Measurements from ENCODE around the gene NBPF3. TPM values are rescaled to one million over a fixed set of nuclear protein-coding genes. Genes with fewer than 3 reads are reported as not detected.
"Not testable (repeated sequence)": the region's sequence is repeated elsewhere in the genome, so short reads cannot be mapped to it uniquely, and the experiment has no call there.

Gene NBPF3
- total RNA-seq, 1 donor: 13.6 TPM

DNA sequence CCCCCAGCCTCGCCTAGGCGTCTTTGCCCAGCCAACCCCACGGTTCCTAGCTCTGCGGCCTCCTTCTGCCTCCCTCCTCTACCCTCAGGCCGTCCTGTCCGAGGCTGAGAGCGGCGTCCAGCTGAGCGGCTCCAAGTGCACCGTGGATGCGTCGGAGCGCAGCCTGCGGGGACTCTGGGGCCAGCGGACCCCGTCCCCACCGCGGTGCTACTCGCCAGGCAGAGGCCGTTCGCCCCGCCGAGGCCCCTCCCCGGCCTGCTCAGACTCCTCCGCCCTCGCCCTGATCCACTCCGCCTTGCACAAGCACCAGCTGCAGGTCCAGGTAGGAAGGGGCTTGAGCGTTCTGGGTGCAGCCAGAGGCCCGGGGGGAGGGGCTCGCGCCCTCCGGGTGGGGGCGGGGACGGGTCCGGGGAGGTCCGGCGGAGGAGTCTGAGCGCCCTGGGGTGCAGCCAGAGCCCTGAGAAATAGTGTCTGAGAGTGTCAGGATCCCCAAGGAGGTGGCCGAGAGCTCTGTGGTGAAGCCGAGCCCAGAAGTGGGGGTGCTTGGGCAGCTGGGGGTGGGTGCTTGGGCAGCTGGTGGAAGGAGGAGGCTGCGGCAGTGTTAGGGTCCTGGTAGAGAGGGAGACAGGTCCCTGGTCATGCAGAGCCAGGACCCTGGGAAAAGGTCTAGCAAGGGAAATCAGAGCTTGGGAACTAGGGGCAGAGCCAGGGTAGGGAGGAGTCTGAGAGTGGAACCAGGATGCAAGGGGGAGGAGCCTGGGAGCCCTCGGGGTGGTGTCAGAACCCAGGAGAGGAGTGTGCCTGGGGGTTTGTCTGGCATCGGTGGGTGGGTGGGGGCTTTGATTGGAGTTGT is 3.2 kb upstream of the NBPF3 start:
- no peak overlapping the region for H3K4me3 ChIP-seq (ENCODE audit: low read depth, low read length)
- no peak for DNase-seq (ENCODE audit: low read depth)
- TF ChIP-seq, protein P1, sequence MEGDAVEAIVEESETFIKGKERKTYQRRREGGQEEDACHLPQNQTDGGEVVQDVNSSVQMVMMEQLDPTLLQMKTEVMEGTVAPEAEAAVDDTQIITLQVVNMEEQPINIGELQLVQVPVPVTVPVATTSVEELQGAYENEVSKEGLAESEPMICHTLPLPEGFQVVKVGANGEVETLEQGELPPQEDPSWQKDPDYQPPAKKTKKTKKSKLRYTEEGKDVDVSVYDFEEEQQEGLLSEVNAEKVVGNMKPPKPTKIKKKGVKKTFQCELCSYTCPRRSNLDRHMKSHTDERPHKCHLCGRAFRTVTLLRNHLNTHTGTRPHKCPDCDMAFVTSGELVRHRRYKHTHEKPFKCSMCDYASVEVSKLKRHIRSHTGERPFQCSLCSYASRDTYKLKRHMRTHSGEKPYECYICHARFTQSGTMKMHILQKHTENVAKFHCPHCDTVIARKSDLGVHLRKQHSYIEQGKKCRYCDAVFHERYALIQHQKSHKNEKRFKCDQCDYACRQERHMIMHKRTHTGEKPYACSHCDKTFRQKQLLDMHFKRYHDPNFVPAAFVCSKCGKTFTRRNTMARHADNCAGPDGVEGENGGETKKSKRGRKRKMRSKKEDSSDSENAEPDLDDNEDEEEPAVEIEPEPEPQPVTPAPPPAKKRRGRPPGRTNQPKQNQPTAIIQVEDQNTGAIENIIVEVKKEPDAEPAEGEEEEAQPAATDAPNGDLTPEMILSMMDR (IDR thresholded peaks at IDR 0.05; ENCODE audit: insufficient read depth, low read length): no peak

DNA sequence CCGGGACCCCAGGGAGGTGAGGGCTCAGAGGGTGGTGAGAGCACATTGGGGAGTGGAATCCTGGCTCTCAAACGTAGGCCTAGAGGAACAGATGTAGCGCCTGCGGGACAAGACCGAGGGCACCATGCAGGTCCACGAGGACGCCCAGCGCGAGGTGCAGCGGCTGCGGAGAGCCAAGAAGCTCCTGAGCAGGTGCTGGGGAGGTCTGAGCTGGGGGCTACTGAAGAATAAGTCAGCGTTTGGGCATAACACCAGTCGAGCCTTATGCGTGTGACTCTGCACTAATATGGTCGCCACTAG is 2.6 kb upstream of the NBPF3 start:
- H3K4me3 ChIP-seq (ENCODE audit: low read depth, low read length): no peak overlapping the region
- TF ChIP-seq, protein P1 (IDR thresholded peaks at IDR 0.05; ENCODE audit: insufficient read depth, low read length): no peak
- DNase-seq (ENCODE audit: low read depth): no peak

DNA sequence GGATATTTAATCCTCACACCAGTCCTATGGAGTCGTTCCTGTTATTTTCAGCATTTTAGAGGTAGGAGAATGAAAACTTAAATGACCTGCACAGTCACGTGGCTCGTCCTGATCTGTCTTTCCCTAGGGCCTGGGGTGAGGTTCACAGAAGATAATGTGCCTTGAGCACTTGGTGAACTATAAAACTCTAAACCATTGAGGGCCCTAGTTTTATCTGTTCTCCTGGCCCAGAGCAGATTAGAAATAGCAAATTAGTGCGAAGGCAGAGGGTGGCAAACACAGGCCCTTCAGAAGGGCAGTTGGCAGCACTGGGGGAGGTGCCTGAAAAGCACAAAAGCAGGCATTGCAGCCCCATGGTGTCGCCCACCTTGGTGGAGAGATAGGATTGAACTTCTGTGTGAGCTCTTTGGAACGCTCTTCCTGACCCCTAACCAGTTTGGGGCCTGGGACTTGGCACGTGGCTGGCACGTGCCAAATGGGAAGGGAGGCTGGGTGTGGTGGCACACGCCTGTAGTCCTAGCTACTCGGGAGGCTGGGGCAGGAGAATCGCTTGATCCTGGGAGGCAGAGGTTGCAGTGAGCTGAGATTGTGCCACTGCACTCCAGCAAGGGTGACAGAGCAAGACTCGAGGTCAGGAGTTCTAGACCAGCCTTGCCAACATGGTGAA is 1.2 kb upstream of the NBPF3 start:
- not testable (repeated sequence) for H3K4me3 ChIP-seq (ENCODE audit: low read depth, low read length); DNase-seq (ENCODE audit: low read depth)

DNA sequence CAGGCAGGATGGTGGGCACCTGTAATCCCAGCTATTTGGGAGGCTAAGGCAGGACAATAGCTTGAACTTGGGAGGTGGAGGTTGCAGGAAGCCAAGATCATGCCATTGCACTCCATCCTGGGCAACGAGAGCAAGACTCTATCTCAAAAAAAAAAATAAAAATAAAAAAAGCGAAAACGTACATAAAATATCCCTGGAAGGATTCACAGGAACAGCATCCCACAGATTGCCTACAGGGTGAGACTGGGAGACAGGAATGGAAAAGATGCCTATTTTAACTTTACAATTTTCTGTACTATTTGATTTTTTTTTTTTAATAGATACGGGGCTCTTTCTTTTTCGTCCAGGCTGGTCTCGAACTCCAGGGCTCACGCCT is 604 bp upstream of the NBPF3 start:
- TF ChIP-seq, protein P1 (IDR thresholded peaks at IDR 0.05; ENCODE audit: insufficient read depth, low read length): no peak
- peak overlapping the region; percentile 85 for H3K4me3 ChIP-seq (ENCODE audit: low read depth, low read length)
- no peak for DNase-seq (ENCODE audit: low read depth)

DNA sequence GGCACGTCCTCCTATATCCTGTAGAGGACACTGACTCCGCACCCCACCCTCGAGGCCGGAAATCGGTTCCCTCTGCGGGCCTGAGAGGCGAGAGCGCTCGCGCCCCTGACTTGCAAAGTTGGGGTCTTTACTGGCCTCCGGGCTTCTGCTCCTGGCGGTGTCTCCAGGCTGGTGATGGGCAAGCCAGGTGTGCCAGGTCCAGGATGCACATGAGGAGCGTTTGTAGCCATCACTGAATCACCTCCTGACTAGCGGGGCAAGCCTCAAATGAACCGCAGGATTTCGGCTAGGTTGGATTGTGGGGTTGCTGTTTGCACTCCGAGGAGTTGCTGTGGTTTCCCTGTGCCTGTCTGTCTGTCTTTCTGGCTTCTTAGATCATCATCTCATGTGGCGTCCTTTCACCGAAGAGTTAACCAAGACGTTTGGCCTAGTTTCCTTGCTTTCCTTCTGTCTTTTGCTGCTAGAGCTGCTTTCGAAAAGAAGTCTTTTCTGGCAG is 741 bp downstream of the NBPF3 start:
- DNase-seq (ENCODE audit: low read depth): peak; percentile 16
- H3K4me3 ChIP-seq (ENCODE audit: low read depth, low read length): peak overlapping the region; percentile 85

DNA sequence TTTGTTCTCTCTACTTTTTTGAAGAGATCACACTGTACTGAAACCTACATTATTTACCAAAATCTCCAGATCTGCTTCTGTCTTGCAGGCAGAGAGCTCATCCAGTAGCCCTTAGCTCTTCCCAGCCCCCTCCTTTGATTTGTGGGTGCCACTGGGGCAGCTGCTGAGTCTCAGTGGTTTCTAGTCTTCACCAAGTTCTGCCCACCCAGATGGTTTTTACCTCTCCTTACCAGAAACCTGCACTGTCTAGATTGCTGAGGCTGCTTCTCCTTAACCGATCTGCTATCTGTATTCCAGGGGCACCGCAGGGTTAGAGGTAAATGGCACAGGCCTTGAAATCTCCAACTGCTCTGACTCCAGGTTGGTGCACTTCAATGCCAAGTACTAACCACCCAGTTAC is 6.7 kb downstream of the NBPF3 start:
- DNase-seq (ENCODE audit: low read depth): not testable (repeated sequence)

DNA sequence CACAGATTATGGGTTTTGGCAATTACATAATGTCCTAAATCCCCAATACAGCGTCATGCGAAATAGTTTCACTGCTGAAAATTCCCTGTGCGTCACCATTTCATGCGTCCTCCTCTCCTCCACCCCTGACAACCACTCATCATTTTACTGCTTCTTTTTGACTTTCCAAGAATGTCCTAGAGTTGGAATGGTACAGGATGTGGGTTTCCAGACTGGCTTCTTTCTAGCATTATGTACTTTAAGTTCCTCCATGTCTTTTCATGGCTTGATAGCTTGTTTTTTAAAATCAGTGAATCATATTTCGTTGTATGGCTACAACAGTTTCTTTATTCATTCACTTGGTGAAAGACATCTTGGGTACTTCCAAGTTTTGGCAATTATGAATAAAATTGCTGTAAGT is 7.4 kb downstream of the NBPF3 start:
- no peak overlapping the region for H3K4me3 ChIP-seq (ENCODE audit: low read depth, low read length)
- TF ChIP-seq, protein P1 (IDR thresholded peaks at IDR 0.05; ENCODE audit: insufficient read depth, low read length): no peak
- no peak for DNase-seq (ENCODE audit: low read depth)

More for the DNA sequence above, 6.7 kb downstream of the NBPF3 start:
- H3K4me3 ChIP-seq (ENCODE audit: low read depth, low read length): not testable (repeated sequence)

DNA sequence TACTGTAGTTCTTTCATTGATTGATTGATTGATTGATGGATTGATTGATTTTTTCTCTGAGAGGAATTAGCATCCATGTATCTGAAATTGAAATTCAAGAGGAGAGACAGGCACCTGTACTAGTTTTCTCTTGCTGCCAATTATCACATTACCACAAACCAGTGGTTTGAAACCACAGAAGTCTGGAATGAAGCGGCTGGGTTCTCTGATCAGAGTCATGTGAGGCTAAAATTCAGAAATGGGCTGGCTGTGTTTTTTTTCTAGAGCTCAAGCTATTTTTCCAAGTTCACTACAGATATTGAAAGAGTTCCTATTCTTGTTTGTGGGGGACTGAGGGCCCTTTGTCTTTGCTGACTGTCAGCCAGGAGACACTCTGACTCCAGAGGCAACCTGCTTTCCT is 10.0 kb downstream of the NBPF3 start:
- TF ChIP-seq, protein P1 (IDR thresholded peaks at IDR 0.05; ENCODE audit: insufficient read depth, low read length): no peak
- no peak overlapping the region for H3K4me3 ChIP-seq (ENCODE audit: low read depth, low read length)
- DNase-seq (ENCODE audit: low read depth): peak; percentile 17
